ENCODE data around the gene ANXA9.

ANXA9 gene

GRCh38 chr1:150968491-150968890 is 13.6 kb upstream of the ANXA9 start:
- TF ChIP-seq CTCF (IDR thresholded peaks at IDR 0.05; ENCODE audit: extremely low read depth, insufficient read depth, missing control alignments) = no peak
- DNase-seq (ENCODE audit: low spot score) = no peak
- in situ Hi-C loops (cut with MboI; ENCODE audit: low pct_unique_long_range_greater_than_20kb, low sequenced_read_pairs, unreplicated experiment) = loop anchor here (25.0 kb wide), 1 partner anchor 731 kb away; the partner anchor contains the start of gene ANP32E

GRCh38 chr1:150969626-150970025 is 12.5 kb upstream of the ANXA9 start:
- no peak for DNase-seq (ENCODE audit: low spot score)
- no peak for TF ChIP-seq CTCF (IDR thresholded peaks at IDR 0.05; ENCODE audit: extremely low read depth, insufficient read depth, missing control alignments)
- in situ Hi-C loops (cut with MboI; ENCODE audit: low pct_unique_long_range_greater_than_20kb, low sequenced_read_pairs, unreplicated experiment) = loop anchor here (25.0 kb wide), 1 partner anchor 732 kb away; the partner anchor contains the start of gene ANP32E

- no peak for DNase-seq (ENCODE audit: low spot score)
- no peak for TF ChIP-seq CTCF (IDR thresholded peaks at IDR 0.05; ENCODE audit: extremely low read depth, insufficient read depth, missing control alignments)
- in situ Hi-C loops (cut with MboI; ENCODE audit: low pct_unique_long_range_greater_than_20kb, low sequenced_read_pairs, unreplicated experiment) = loop anchor here (25.0 kb wide), 1 partner anchor 734 kb away; the partner anchor contains the start of gene ANP32E
Observed at GRCh38 chr1:150970808-150971582, 11.1 kb upstream of the ANXA9 start.

- no peak for TF ChIP-seq CTCF (IDR thresholded peaks at IDR 0.05; ENCODE audit: extremely low read depth, insufficient read depth, missing control alignments)
Observed at GRCh38 chr1:150971583-150972416, 10.3 kb upstream of the ANXA9 start.

GRCh38 chr1:150972417-150972940 is 9.6 kb upstream of the ANXA9 start:
- no peak for TF ChIP-seq CTCF (IDR thresholded peaks at IDR 0.05; ENCODE audit: extremely low read depth, insufficient read depth, missing control alignments)
- no peak for DNase-seq (ENCODE audit: low spot score)
- in situ Hi-C loops (cut with MboI; ENCODE audit: low pct_unique_long_range_greater_than_20kb, low sequenced_read_pairs, unreplicated experiment) = loop anchor here (25.0 kb wide), 1 partner anchor 735 kb away; the partner anchor contains the start of gene ANP32E

More at GRCh38 chr1:150971583-150972416, 10.3 kb upstream of the ANXA9 start:
- DNase-seq (ENCODE audit: low spot score) = no peak
- in situ Hi-C loops (cut with MboI; ENCODE audit: low pct_unique_long_range_greater_than_20kb, low sequenced_read_pairs, unreplicated experiment) = loop anchor here (25.0 kb wide), 1 partner anchor 734 kb away; the partner anchor contains the start of gene ANP32E

GRCh38 chr1:150973258-150973835 is 8.7 kb upstream of the ANXA9 start:
- no peak for TF ChIP-seq CTCF (IDR thresholded peaks at IDR 0.05; ENCODE audit: extremely low read depth, insufficient read depth, missing control alignments)
- peak; percentile 42 for DNase-seq (ENCODE audit: low spot score)
- in situ Hi-C loops (cut with MboI; ENCODE audit: low pct_unique_long_range_greater_than_20kb, low sequenced_read_pairs, unreplicated experiment) = loop anchor here (25.0 kb wide), 1 partner anchor 736 kb away; the partner anchor contains the start of gene ANP32E
